GOT3 (cell line): ENCODE data around the gene ARTN.

Source experiments
- DNase-seq: peaks from one replicate; lab custom pipeline; 2025; ENCODE audit warnings: mixed read lengths; lab: John Stamatoyannopoulos, UW

ARTN gene

GRCh38 chr1:43984855-43985254 is 51.3 kb downstream of the ARTN start:
- no peak for DNase-seq

- no peak for DNase-seq
These were observed 52.5 kb downstream of the ARTN start for GRCh38 chr1:43985984-43986595.

GRCh38 chr1:43986712-43987111 is 53.1 kb downstream of the ARTN start:
- no peak for DNase-seq
